Adipose tissue (tissue), 3 donors: ENCODE results near the gene APCDD1L. TPM values are rescaled to one million over a fixed set of nuclear protein-coding genes. Genes with fewer than 3 reads are reported as not detected.

Experiments
- H3K27ac ChIP-seq: one replicate; pipeline ENCODE4 v1.5.1; 2013; ENCODE audit warnings: low read depth, low read length
- WGBS, 3 donors: extraction: QIAGEN DNeasy Blood & Tissue Kit; methylation state at CpG; one replicate each; pipeline ENCODE4 v1.1.7; 2013; 5-methylcytosine and 5-hydroxymethylcytosine counted together
- polyA plus RNA-seq, 3 donors: library from polyadenylated mRNA; stranded (reverse); fragments of 200-250 nt; gene quantifications; one replicate each; pipeline ENCODE4 v1.2.3, GENCODE V29; 2013
- donor health status: healthy with polysubstance abuse.
- donor health status: Bipolar disorder and iron deficiency.
- donor health status: healthy.

The APCDD1L gene
- polyA plus RNA-seq, 3 donors, result 0.22 to 0.39 (median 0.30) TPM

DNA sequence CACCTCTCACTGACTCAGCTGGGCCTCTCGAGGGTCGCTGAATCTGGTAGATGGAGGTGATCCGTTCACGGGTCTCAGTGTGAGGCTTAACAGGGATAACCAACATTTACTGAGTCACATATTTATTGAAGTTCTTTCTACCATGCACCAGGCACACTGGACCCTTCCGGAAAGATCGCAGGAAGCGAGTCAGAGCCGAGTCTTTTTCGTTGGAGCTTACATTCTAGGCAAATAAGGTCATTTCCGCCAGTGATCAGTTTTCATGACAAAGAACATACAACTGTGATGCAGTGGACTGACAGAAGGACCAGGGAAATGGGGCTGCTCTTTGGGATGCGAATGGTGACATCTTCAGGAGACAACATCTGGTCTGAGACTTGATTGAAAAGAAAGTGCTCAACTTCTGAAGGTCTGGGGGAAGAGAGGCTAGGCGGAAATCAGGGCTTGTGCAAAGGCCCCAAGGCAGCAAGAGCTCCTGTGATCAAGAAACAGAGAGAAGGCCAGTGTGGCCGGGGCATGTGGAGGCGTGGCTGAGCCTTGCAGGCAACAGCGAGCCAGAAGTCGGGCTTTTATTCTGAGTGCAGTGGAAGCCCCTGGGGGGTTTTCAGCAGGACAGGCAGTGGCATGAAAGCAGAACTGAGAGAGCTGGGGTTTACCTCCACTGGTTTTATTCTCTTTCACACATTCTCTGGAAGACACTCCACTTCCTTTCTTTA is 56.7 kb downstream of the APCDD1L start:
- 89 to 90% (median 90%) methylated on average over 16 of the region's 16 CpGs for WGBS, 3 donors
- H3K27ac ChIP-seq, result no peak overlapping the region

DNA sequence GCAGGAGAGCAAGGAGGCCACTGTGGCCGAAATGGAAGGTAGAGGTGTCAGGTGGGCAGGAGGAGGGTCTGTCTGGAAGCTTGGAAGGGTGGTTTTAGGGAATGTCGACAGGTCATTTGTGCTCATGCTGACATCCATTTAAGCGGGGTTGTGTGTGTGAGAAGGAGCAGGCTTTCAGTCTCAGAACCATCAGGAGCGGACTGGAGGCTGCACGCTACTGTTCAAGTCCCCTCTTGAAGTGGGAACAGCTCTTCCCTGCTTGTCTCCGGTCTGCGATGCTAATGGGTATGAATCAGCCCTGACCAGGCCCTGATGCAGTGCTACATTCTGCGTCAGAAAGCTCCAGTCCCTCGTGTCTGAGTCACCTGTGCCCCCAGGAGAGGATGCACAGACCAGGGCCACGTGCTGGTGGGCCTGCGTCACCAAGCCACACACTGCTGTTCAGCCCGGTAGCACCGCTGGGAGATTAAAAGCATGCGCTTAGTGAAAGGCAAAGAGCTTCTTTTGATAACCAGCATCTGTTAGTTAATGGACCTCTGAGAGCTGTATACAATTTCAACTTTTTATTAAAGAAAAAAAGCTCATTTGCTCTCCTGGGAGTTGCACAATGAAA is 58.0 kb downstream of the APCDD1L start:
- H3K27ac ChIP-seq, result no peak overlapping the region
- 83 to 92% (median 91%) methylated on average over 13 to 14 of the region's 14 CpGs for WGBS, 3 donors

DNA sequence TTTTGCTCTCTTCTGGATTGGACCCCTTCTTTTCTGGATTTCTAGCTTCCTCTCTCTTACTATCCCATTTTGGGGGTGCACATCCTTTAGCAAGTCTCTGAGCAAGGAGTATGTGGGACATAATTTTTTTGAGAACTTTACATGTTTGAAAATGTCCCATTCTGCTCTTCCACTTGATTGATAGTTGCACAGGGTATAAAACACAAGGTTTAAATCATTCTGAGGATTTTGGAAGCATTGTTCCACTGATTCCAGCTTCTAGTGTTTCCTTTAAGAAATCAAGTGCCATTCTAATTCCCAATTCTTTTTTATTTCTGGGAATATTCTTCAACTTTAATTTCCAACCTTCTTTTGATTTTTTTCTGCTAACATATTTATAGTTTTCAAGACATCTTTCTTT is 60.7 kb downstream of the APCDD1L start:
- H3K27ac ChIP-seq, result no peak overlapping the region

DNA sequence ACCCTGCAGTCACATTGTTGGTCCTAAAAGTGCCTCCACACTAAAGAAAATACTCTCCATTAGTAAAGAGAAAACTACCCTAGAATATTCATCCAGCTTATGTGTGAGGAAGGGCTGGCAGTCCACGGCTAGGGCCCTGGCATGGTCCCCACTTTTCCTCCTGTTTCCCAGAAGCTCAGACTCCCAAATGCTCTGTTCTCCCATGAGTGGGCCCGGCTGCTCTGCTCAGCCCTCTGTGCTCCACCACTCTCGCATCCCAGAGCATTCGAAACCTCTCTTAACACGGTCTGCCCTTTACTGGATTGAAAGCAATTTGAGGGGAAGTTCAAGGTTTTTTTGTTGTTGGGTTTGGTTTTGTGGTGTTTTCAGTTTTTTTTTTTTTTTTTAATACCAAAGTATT is 61.8 kb downstream of the APCDD1L start:
- no peak overlapping the region for H3K27ac ChIP-seq
- 84% methylated on average over 5 of the region's 5 CpGs for WGBS, 3 donors

DNA sequence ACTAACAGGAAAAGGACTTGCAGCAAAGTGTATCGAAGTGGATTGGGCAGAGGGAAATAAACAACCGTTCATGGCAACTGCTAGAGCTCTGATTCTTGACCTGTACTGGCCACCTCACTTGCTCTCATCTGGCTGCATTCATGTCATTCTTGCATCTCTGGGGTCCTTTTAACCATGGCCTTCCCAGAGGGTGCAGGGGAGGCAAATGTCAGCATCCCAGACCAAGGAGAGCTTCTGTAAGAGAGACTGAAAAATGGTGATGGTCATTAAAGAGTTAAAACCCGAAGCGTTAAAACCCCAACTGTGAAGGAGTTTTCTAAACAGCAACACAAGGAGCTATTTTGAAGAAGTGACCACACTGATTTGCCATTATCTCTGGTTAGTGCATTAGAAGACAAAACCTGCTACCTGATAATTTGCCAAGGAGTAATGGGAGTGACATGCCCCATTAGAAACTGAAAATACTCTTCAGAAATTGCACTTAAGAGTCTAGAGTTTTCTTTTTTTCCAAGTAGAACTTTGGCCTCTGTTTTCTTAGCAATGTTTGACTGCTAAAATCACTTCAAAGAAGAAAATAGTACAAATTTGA is 62.4 kb downstream of the APCDD1L start:
- 50 to 63% (median 55%) methylated on average over 4 of the region's 4 CpGs for WGBS, 3 donors
- H3K27ac ChIP-seq, result no peak overlapping the region

DNA sequence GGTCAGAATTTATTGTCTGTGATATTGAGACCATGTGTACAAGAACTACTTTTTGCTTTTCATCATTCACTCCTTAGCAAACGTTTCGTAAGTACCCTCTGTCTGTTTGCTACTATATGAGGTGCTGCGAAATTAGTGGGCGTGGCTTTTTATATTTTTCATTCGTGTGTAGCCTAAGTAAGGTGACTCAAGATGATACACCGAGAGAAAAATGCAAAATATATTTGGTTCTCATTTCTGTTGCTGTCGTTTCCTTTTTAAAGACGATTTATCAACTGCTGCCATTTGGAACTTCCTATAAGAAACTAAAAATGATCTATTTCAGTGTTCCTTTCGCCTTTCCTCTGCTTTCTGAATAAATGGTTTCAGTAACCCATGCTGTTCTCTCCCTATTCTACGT is 64.9 kb downstream of the APCDD1L start:
- no peak overlapping the region for H3K27ac ChIP-seq
- 71 to 87% (median 73%) methylated on average over 10 of the region's 10 CpGs for WGBS, 3 donors

DNA sequence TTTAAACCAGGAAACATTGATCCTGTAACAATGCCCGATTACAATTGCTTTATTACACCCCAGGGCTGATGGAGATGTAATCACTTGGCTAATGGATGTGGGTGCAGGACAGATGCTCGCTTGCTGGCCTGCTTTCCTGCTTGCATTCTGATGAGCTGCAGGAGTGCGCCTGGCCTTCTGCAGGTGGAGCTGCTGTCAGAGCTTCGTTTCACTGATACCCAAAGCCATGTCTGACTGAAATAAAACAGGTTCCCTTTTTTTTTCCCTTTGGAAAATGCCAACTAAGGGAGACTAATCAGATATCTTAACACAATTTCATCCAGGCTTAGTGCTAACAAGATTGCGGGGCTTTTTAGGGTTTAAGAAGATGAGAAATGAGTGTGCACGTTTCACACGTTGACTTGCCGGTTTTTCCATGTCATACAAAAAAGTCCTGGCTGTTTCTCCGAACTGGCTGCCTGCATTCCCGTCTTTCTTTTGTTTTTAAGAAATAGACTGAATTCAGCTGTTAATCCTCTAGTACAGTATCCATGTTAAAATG is 65.4 kb downstream of the APCDD1L start:
- WGBS, 3 donors, result 76 to 84% (median 83%) methylated on average over 10 of the region's 10 CpGs

DNA sequence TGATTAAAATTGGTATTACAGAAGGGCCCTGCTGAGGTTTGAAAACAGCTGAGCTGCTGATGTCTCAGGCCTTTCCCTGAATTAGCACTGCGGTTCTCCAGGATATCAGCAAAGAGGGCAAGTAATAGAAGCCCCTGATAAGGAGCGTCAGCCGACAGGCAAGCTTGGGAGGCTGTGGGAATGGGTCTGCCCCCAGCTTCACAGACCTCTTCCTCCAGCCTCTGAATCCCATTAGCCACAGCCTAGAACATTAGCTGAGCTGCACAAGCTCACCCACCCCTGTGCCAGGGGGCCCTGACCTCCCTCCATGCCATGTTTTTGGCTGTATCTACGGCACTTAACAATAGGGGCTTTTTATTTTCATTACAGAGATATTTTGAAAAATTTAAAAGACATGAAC is 66.2 kb downstream of the APCDD1L start:
- 88 to 96% (median 93%) methylated on average over 4 of the region's 4 CpGs for WGBS, 3 donors
- no peak overlapping the region for H3K27ac ChIP-seq

More for the DNA sequence above, 65.4 kb downstream of the APCDD1L start:
- H3K27ac ChIP-seq, result no peak overlapping the region

DNA sequence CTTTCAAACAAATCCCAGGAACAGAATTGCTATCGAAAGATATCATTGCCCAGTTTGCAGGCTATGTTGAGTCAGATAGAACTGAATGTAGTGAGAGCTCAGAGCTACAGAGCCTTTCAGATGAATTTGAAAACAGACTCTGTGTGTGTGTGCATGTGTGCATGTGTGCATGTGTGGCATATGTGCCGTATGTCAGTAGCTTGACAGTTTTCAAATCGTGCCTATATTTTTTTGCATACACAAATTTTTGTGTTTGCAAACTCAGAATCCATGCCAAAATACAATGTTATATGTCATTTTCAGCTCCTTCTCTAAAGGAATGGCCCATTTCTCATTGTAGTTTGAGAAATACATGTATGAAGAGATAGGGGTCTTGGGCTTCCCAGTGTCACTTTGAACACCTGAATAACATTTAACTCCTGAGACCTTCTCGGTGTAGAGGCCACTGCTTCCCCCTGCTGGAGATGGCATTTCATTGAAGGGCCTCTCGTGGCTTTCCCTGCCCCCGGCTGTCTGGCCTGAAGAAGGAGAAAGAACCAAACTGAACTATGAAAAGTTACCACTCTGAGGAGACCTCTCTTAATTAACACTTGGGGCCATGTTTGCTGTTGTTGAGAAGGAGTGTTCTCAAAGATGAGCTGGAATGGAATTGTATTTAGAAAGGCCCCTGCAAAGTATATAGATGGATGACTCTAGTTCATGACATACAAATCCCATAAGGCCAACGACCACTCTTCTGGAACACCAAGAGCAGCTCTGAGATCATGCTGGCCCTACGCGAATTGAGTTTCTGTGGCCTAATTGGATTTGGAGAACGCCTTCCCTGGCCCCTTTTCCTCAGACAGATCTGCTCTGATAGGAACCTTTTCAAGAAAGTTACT is 67.4 kb downstream of the APCDD1L start:
- H3K27ac ChIP-seq, result no peak overlapping the region
- WGBS, 3 donors, result 65 to 69% (median 68%) methylated on average over 10 of the region's 10 CpGs

DNA sequence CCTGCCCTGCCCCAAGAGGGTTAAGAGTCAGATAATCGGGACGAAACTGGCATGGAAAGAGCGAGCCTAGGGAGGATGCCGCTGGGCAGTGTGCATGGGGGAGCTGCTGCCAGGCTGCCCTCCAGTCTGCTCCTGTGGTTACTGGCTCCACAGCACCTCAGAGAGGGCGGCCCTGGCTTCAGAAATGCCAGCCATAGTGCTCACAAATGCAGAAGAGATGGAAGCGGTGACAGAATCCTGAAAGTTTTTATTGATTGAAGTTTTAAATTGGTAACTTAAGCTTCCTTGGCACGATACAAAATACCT is 68.3 kb downstream of the APCDD1L start:
- 77 to 88% (median 84%) methylated on average over 7 of the region's 7 CpGs for WGBS, 3 donors

DNA sequence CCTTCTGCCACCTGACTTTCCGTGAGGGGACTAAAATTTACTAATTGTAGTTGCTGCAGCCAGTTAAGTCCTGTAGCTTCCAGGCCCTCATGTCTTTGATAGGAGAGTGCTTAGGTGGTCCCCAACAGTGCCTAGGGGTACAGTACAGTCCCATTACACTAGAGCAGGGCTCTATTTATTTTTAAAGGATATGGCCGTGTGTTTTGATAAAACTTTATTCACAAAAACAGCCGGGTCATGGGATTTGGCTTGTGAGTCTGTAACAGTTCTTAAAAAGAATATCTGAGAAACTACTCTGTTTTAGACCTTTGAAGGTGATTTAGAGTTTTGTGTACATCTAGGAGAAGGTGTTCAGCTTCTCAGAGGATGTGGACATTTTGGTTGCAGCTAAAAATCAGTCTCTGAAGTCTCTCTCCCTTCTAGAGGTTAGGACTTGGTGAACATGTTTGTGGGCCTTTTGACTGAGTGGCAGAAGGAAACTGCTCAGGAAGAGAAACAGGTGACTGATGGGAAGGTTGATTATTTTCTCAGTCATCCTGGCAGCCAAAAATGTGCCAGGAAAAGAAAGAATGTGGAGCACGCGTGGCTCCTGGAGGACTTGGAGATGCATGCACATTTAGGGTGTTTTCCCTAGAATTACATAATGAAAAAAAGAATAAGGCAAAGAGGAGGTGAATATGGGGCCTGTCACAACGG is 68.8 kb downstream of the APCDD1L start:
- 74 to 84% (median 83%) methylated on average over 6 of the region's 6 CpGs for WGBS, 3 donors
- H3K27ac ChIP-seq, result no peak overlapping the region

More for the DNA sequence above, 68.3 kb downstream of the APCDD1L start:
- no peak overlapping the region for H3K27ac ChIP-seq

DNA sequence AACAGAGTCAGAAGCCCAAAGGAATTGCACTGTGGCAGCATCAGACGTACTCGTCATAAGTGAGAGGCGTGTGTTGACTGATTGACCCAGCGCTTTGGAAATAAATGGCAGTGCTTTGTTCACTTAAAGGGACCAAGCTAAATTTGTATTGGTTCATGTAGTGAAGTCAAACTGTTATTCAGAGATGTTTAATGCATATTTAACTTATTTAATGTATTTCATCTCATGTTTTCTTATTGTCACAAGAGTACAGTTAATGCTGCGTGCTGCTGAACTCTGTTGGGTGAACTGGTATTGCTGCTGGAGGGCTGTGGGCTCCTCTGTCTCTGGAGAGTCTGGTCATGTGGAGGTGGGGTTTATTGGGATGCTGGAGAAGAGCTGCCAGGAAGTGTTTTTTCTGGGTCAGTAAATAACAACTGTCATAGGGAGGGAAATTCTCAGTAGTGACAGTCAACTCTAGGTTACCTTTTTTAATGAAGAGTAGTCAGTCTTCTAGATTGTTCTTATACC is 70.4 kb downstream of the APCDD1L start:
- no peak overlapping the region for H3K27ac ChIP-seq
- 88 to 93% (median 91%) methylated on average over 5 of the region's 5 CpGs for WGBS, 3 donors

DNA sequence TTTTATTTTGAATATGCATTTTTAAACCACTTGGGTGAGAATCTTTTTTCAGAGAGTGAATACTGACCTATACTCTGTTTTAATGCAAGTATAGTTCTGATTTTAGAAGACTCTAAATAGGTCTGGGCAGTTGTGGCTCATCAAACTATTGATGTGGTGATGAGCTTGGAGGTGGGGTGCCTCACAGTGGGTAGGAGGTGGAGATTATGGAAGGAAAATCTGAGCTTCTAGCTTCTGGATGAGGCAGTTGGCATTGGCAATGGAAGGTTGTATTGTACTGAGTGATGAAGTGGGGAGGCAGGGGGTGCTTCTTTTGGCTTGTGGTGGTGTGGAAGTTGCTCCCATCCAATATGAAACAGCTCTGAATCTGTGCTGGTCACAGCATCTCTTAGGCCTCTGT is 73.5 kb downstream of the APCDD1L start:
- no peak overlapping the region for H3K27ac ChIP-seq

DNA sequence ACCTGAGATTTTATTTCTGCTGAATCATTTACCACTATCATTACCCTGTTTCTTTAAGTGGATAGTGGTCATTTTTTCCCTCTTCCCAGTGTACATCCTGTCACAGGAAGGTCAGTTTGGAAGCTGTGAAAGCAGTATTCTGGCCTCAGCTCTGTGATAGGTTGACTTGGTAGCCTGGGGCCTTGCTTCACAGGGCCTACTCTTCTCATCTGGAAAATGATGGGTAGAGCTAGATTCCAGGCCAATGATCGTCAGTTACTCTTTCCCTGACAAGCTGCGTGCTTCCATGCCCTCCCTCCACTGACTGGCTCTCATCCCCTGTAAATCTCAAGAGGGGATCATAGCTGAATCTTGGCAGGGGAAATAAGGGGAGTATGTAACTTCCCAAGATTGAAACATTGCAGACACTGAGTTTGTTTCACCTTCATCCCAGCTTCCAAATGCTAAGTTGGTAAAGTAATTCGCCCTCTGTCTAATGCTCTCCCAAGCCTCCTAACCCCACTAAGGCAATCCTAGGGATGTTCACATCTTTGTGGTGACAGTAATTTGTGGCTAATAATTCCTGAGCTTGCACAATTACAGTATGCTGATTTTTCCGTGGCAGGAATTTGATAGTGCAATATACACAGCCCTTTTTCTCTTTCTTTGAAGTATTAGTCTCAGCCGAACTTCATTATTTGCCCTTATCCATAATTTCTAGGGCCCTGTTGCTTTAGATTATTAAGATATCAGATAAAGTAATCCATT is 75.0 kb downstream of the APCDD1L start:
- no peak overlapping the region for H3K27ac ChIP-seq
- 56 to 84% (median 60%) methylated on average over 5 of the region's 5 CpGs for whole genome bisulfite sequencing, 3 donors

DNA sequence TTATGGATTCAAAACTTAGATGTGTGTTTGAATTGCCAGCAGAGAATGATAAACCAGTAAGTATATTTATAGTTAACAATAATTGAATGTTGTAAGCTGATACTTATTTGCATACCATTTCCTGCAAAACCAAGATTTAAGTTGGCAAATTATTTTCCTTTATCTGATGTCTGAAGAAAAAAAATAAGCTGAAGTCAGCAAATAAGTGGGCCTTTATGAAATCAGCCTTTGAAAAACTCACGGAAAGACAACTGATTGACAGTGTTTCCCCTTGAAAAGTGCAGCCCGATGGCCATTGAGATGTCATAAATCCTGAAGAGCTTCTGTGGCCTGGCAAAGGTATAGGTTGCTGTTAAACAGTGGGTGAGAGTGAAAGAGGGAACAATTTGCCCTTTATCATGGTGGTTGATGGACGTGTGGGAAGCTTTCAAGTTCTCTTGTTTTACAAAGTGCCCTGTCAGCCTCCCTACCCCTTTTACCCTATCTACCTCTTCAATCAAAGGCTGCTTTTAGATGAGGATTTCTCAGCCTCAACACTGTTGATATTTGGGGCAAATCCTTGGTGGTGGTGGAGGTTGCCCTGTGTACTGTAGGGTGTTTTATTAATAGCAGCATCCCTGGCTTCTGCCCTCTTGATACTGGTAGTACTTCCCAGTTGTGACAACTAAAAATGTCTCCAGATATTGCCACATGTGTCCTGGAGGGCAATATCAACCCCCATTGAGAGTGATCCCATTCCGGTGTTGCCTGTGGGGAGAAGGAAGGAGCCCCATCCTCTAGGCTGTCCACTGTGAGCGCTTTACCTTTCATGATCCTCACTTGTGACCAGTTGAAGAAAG is 76.0 kb downstream of the APCDD1L start:
- 84 to 85% (median 84%) methylated on average over 5 of the region's 5 CpGs for WGBS, 3 donors
- no peak overlapping the region for H3K27ac ChIP-seq

DNA sequence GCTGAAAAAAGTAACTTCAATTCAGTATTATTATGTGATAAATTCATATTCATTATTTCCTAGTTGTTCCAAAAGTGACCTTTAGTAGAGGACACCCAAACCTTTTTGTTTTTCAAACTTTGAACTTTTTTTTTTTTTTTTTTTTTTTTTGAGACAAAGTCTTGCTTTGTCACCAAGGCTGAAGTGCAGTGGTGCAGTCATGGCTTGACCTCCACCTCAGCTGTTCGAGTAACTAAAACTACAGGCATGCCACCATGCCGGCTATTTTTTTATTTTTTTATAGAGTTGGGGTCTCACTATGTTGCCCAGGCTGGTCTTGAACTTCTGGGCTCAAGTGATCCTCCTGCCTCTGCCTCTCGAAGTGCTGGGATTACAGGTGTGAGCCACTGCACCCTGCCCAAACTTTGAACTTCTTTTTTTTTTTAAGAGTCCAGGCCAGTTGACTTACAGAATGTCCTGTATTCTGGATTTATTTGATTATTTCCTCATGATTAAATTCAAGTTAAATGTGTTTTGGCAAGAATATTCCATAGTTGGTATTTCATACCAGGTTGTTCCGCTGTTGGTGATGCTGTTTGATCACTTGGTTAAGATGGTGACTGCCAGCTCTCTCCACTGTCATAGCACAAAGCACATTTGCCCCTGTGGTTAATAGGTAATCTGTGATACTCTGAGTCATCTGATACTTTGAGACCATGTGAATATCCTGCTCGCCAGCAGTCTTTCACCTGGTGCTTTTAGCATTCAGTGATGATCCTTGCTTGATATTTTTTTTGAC is 78.1 kb downstream of the APCDD1L start:
- no peak overlapping the region for H3K27ac ChIP-seq
- 86 to 96% (median 95%) methylated on average over 5 of the region's 5 CpGs for WGBS, 3 donors
